Neural progenitor cell (in vitro differentiated cells): ENCODE results near the gene PDCD1. TPM values are rescaled to one million over a fixed set of nuclear protein-coding genes. Genes with fewer than 3 reads are reported as not detected.

Experiments used
- DNase-seq: peaks from one replicate; pipeline ENCODE4 v3.0.0-alpha.2; 2016; ENCODE audit warnings: low spot score
- H2AFZ ChIP-seq: fragments of 200-600 bp; sonication (generic); replicated peaks from 2 replicates; pipeline ENCODE4 v1.6.1; 2016; ENCODE audit warnings: antibody characterized with exemption
- H3F3A ChIP-seq: fragments of 200-600 bp; sonication (generic); 2 replicates; pipeline ENCODE4 v1.6.1; 2016; ENCODE audit warnings: antibody characterized with exemption, low read depth
- H3K27ac ChIP-seq: fragments of 200-600 bp; sonication (generic); 2 replicates; pipeline ENCODE4 v1.5.1; 2016; ENCODE audit warnings: mild to moderate bottlenecking
- H3K27me3 ChIP-seq: fragments of 200-600 bp; sonication (generic); 2 replicates; pipeline ENCODE4 v1.6.1; 2016; ENCODE audit warnings: mild to moderate bottlenecking, moderate library complexity
- H3K36me3 ChIP-seq: fragments of 200-600 bp; sonication (generic); 2 replicates; pipeline ENCODE4 v1.5.1; 2016
- H3K4me1 ChIP-seq: fragments of 200-600 bp; sonication (generic); 2 replicates; pipeline ENCODE4 v1.6.1; 2016; ENCODE audit warnings: mixed run types
- H3K4me2 ChIP-seq: fragments of 200-600 bp; sonication (generic); 2 replicates; pipeline ENCODE4 v1.6.1; 2016
- H3K4me3 ChIP-seq: fragments of 200-600 bp; sonication (generic); 2 replicates; pipeline ENCODE4 v1.5.1; 2016
- H3K79me2 ChIP-seq: fragments of 200-600 bp; sonication (generic); 2 replicates; pipeline ENCODE4 v1.6.1; 2016; ENCODE audit warnings: low read depth
- H3K9ac ChIP-seq: fragments of 200-600 bp; sonication (generic); 2 replicates; pipeline ENCODE4 v1.6.1; 2016
- H3K9me3 ChIP-seq: fragments of 200-600 bp; sonication (generic); 2 replicates; pipeline ENCODE4 v1.5.1; 2016; ENCODE audit warnings: low read depth
- H4K20me1 ChIP-seq: fragments of 200-600 bp; sonication (generic); 2 replicates; pipeline ENCODE4 v1.6.1; 2016; ENCODE audit warnings: low read depth
- H3K27ac Mint-ChIP-seq: 3 replicates; pipeline ENCODE4 v1.8.0; 2021; ENCODE audit warnings: mixed read lengths
- H3K27me3 Mint-ChIP-seq: 2 replicates; pipeline ENCODE4 v1.8.0; 2022; ENCODE audit warnings: low read depth, mild to moderate bottlenecking, inconsistent platforms, moderate library complexity, mixed read lengths; ENCODE audit not compliant: insufficient read depth
- H3K36me3 Mint-ChIP-seq: 3 replicates; pipeline ENCODE4 v1.8.0; 2021; ENCODE audit warnings: mixed read lengths
- H3K4me1 Mint-ChIP-seq: 3 replicates; pipeline ENCODE4 v1.8.0; 2021; ENCODE audit warnings: mixed read lengths
- H3K4me3 Mint-ChIP-seq: 3 replicates; pipeline ENCODE4 v1.8.0; 2021; ENCODE audit warnings: mild to moderate bottlenecking, moderate library complexity, mixed read lengths
- H3K9me3 Mint-ChIP-seq: 3 replicates; pipeline ENCODE4 v1.8.0; 2020; ENCODE audit warnings: mixed read lengths
- EZH2 ChIP-seq: fragments of 200-600 bp; sonication (generic); IDR thresholded peaks from 2 replicates; pipeline ENCODE4 v1.6.1; 2017; ENCODE audit warnings: antibody characterized with exemption, mild to moderate bottlenecking, moderate library complexity
- EZH2phosphoT487 ChIP-seq: fragments of 200-600 bp; sonication (generic); IDR thresholded peaks from 2 replicates; pipeline ENCODE4 v1.6.1; 2017; ENCODE audit warnings: antibody characterized with exemption
- total RNA-seq: library from RNA; depleted of rRNA; stranded (reverse); fragments of >200 nt; gene quantifications from 2 replicates; pipeline ENCODE4 v1.2.3, GENCODE V29; 2015; ENCODE audit warnings: low replicate concordance
- TF ChIP-seq, protein P1 (sequence below): fragments of 200-600 bp; sonication (generic); IDR thresholded peaks from 2 replicates; pipeline ENCODE4 v1.5.1; 2017; ENCODE audit warnings: antibody characterized with exemption, mild to moderate bottlenecking

PDCD1 gene
- total RNA-seq, 1 donor from 2014 or later = not detected

DNA sequence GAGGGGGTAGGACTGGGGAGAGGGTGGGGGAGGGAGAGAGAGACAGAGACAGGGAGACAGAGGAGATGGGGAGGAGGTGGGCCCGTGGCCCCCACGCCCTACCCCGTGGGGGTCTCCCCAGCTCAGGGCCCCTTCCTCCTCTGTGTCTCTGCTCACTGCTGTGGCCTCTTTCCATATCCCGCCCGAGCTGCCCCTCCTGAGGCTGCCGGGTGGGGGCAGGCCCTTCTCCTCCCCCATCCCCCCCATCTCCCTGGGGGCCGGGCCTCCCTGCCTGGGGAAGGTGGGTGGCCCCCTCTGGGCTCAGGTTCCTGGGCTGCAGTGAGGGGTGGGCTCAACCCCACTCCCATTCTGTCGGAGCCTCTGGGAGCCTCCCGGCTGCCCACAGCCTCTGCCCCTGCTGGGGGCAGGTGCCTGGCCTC, 332 bp upstream of the PDCD1 start:
- peaks cover 13% of the 10 kb centered on the region for H3K4me1 Mint-ChIP-seq
- Histone ChIP-seq H3K4me2 (no peak overlapping the region), H2AFZ (no peak overlapping the region), H3K4me1 (no peaks in the 10 kb centered on the region), H3K9ac (no peak overlapping the region), H3K27me3 (no peaks in the 10 kb centered on the region), H3K9me3 (no peaks in the 10 kb centered on the region), H3F3A (peaks cover 2% of the 10 kb centered on the region), H3K36me3 (no peaks in the 10 kb centered on the region), H3K4me3 (no peak overlapping the region), H3K27ac (no peak overlapping the region), H3K79me2 (no peaks in the 10 kb centered on the region), H4K20me1 (no peaks in the 10 kb centered on the region)
- H3K4me3 Mint-ChIP-seq = no peak overlapping the region
- TF ChIP-seq EZH2 = no peak
- H3K9me3 Mint-ChIP-seq = no peaks in the 10 kb centered on the region
- no peaks in the 10 kb centered on the region for H3K36me3 Mint-ChIP-seq
- no peak overlapping the region for H3K27ac Mint-ChIP-seq
- H3K27me3 Mint-ChIP-seq = peaks cover 7% of the 10 kb centered on the region
- no peak for DNase-seq

DNA sequence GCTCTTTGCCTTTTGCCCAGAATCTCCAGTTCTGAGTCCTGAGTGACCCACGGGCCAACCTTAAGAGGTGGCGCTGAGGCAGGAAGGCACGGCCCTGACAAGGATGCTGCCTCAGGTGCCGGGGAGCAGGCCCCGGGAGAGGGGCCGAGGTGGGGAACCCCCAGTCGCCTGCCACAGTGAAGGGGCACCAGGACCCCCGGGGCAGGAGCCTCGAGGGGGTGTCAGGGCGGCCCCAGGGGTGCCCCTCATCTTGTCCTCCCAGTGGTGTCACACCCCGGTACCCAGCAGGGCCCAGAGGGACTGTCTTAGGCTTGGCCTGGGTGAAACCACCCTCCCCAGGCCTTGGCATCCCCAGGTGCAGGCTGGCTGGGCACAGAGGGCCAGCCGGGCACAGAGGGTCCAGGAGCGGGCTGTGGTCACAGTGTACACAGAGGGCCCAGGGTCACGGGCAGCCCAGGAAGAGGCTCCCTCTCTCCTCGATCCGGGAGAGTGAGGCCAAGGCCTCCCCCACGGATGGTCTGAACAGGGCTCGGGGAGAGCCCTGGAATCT, 1.0 kb downstream of the PDCD1 start:
- Histone ChIP-seq H3K9ac (no peak overlapping the region), H3K27me3 (no peaks in the 10 kb centered on the region), H3K4me3 (no peak overlapping the region), H3K27ac (no peak overlapping the region), H3K9me3 (no peaks in the 10 kb centered on the region), H3K4me1 (no peaks in the 10 kb centered on the region), H3K4me2 (no peak overlapping the region), H3K79me2 (no peaks in the 10 kb centered on the region), H3K36me3 (no peaks in the 10 kb centered on the region), H2AFZ (no peak overlapping the region), H3F3A (no peaks in the 10 kb centered on the region), H4K20me1 (no peaks in the 10 kb centered on the region)
- peaks cover 14% of the 10 kb centered on the region for H3K4me1 Mint-ChIP-seq
- no peak for DNase-seq
- peaks cover 7% of the 10 kb centered on the region for H3K27me3 Mint-ChIP-seq
- H3K9me3 Mint-ChIP-seq = no peaks in the 10 kb centered on the region
- no peak overlapping the region for H3K27ac Mint-ChIP-seq
- H3K4me3 Mint-ChIP-seq = no peak overlapping the region
- TF ChIP-seq EZH2 = no peak
- TF ChIP-seq EZH2phosphoT487 = no peak
- TF ChIP-seq, protein P1, sequence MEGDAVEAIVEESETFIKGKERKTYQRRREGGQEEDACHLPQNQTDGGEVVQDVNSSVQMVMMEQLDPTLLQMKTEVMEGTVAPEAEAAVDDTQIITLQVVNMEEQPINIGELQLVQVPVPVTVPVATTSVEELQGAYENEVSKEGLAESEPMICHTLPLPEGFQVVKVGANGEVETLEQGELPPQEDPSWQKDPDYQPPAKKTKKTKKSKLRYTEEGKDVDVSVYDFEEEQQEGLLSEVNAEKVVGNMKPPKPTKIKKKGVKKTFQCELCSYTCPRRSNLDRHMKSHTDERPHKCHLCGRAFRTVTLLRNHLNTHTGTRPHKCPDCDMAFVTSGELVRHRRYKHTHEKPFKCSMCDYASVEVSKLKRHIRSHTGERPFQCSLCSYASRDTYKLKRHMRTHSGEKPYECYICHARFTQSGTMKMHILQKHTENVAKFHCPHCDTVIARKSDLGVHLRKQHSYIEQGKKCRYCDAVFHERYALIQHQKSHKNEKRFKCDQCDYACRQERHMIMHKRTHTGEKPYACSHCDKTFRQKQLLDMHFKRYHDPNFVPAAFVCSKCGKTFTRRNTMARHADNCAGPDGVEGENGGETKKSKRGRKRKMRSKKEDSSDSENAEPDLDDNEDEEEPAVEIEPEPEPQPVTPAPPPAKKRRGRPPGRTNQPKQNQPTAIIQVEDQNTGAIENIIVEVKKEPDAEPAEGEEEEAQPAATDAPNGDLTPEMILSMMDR = no peak
- H3K36me3 Mint-ChIP-seq = no peaks in the 10 kb centered on the region

DNA sequence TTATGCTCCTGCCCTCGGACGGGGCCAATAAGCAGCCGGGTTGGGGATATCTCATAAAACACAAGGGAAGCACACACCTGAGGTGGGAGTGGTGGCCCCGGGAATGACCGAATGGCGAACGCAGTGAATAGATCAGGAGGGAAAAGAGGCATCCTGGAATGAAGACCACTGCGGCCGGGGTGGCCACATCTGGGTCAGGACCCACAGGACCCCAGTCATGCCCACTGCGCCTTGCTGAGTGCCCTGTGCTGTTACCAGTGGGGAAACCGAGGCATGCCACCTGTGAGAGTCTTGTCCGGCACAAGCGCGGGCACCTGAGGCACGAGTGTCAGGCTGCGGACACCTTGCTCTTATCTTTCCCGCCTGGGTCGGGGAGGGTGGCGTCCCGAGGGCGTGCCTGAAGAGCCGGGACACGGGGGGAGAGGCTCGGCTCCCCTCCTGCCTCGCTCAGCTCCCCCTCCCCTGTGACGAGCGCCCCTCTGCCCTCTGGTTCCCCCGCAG, 1.6 kb downstream of the PDCD1 start:
- Mint-ChIP-seq H3K27ac (no peak overlapping the region), H3K27me3 (peaks cover 7% of the 10 kb centered on the region), H3K4me3 (no peak overlapping the region), H3K9me3 (no peaks in the 10 kb centered on the region), H3K36me3 (no peaks in the 10 kb centered on the region), H3K4me1 (peaks cover 16% of the 10 kb centered on the region)
- H2AFZ ChIP-seq = no peak overlapping the region
- H3K4me3 ChIP-seq = no peak overlapping the region
- no peaks in the 10 kb centered on the region for H3K27me3 ChIP-seq
- no peaks in the 10 kb centered on the region for H3K36me3 ChIP-seq
- no peaks in the 10 kb centered on the region for H4K20me1 ChIP-seq
- H3K4me1 ChIP-seq = peaks cover 1% of the 10 kb centered on the region
- no peak for TF ChIP-seq EZH2phosphoT487
- TF ChIP-seq, protein P1 = no peak
- no peak for TF ChIP-seq EZH2
- no peak overlapping the region for H3K4me2 ChIP-seq
- no peak for DNase-seq
- no peak overlapping the region for H3K9ac ChIP-seq
- no peaks in the 10 kb centered on the region for H3K79me2 ChIP-seq
- H3K9me3 ChIP-seq = no peaks in the 10 kb centered on the region
- no peaks in the 10 kb centered on the region for H3F3A ChIP-seq
- no peak overlapping the region for H3K27ac ChIP-seq

DNA sequence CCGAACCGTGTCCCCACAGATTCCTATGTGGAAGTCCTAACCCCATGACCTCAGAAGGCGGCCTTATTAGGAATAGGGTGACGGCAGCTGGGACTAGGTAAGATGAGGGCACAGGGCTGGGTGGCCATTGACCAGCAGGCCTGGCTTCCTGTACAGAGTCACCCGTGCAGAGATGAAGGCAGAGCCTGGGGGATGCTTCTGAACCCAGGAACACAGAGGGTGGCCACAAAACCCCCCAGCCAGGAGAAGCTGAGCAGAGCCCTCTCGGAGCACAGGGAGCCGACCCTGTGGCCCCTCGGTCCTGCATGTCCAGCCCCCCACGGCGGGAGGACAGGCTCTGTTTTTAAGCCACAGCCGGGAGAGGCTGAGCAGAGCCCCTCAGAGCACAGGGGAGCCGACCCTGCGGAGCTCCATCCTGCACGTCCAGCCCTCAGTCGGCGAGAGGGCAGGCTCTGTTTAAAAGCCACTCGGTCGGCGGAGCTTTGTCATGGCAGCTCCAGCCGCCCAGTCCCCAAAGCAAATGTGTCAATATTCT, 2.7 kb downstream of the PDCD1 start:
- Mint-ChIP-seq H3K4me3 (no peak overlapping the region), H3K36me3 (no peaks in the 10 kb centered on the region), H3K4me1 (peaks cover 11% of the 10 kb centered on the region)

More for the DNA sequence above, 2.7 kb downstream of the PDCD1 start:
- no peaks in the 10 kb centered on the region for H3K79me2 ChIP-seq
- peaks cover 5% of the 10 kb centered on the region for H3K4me1 ChIP-seq
- TF ChIP-seq EZH2phosphoT487 = no peak
- no peak for TF ChIP-seq EZH2
- TF ChIP-seq, protein P1 = no peak
- H3K27me3 ChIP-seq = no peaks in the 10 kb centered on the region
- DNase-seq = no peak
- no peak overlapping the region for H3K4me2 ChIP-seq
- H3K27ac ChIP-seq = no peak overlapping the region
- no peaks in the 10 kb centered on the region for H3K36me3 ChIP-seq
- no peak overlapping the region for H3K4me3 ChIP-seq
- no peaks in the 10 kb centered on the region for H4K20me1 ChIP-seq
- H3K9me3 ChIP-seq = no peaks in the 10 kb centered on the region
- peaks cover 3% of the 10 kb centered on the region for H3K27me3 Mint-ChIP-seq
- H3K9me3 Mint-ChIP-seq = no peaks in the 10 kb centered on the region
- no peak overlapping the region for H3K9ac ChIP-seq
- no peak overlapping the region for H2AFZ ChIP-seq
- H3K27ac Mint-ChIP-seq = peak overlapping the region; percentile 66
- H3F3A ChIP-seq = no peaks in the 10 kb centered on the region
